Measurements from ENCODE around the gene MFSD6. TPM values are rescaled to one million over a fixed set of nuclear protein-coding genes. Genes with fewer than 3 reads are reported as not detected.

MFSD6 gene
- total RNA-seq, 2 experiments from 2014 or later = 30.1 to 35.4 TPM

GRCh38 chr2:190517468-190517867 is 109.3 kb downstream of the MFSD6 start:
- CTCF ChIA-PET = interaction anchor here (0.7 to 1.7 kb wide), 3 partner anchors 13 to 93 kb away, joined by 3 to 7 read pairs (median 5); no protein-coding TSS in a partner anchor
- Mint-ChIP-seq H3K27ac (no peak overlapping the region), H3K36me3 (ENCODE audit: low read depth) (peaks cover 49% of the 10 kb centered on the region), H3K9me3 (ENCODE audit: low read depth) (no peaks in the 10 kb centered on the region), H3K4me3 (no peak overlapping the region), H3K4me1 (peaks cover 58% of the 10 kb centered on the region), H3K27me3 (no peaks in the 10 kb centered on the region)
- POLR2A ChIA-PET = no interaction called here
- intact Hi-C loops (cut with DNase I, micrococcal nuclease) = loop anchor here in 1 of 2 experiments (10.0 kb wide), 1 partner anchor 287 kb away; no protein-coding TSS in a partner anchor
- DNase-seq (no peak), ATAC-seq (no peak)

GRCh38 chr2:190519975-190520767 is 112.0 kb downstream of the MFSD6 start:
- H3K27me3 Mint-ChIP-seq = no peaks in the 10 kb centered on the region
- ChIA-PET CTCF (interaction anchor here (1.1 kb wide), 1 partner anchor 11 kb away, joined by 4 read pairs; no protein-coding TSS in a partner anchor), POLR2A (no interaction called here)
- ATAC-seq = peak; percentile 68
- intact Hi-C loops (cut with DNase I, micrococcal nuclease) = loop anchor here in 1 of 2 experiments (10.0 kb wide), 1 partner anchor 285 kb away; no protein-coding TSS in a partner anchor
- H3K36me3 Mint-ChIP-seq (ENCODE audit: low read depth) = peaks cover 51% of the 10 kb centered on the region
- DNase-seq = no peak
- H3K27ac Mint-ChIP-seq = peak overlapping the region; percentile 5
- no peaks in the 10 kb centered on the region for H3K9me3 Mint-ChIP-seq (ENCODE audit: low read depth)
- H3K4me3 Mint-ChIP-seq = no peak overlapping the region
- peaks cover 53% of the 10 kb centered on the region for H3K4me1 Mint-ChIP-seq

- Mint-ChIP-seq H3K36me3 (ENCODE audit: low read depth) (peaks cover 39% of the 10 kb centered on the region), H3K27ac (no peak overlapping the region), H3K4me1 (peaks cover 64% of the 10 kb centered on the region), H3K9me3 (ENCODE audit: low read depth) (peaks cover 1% of the 10 kb centered on the region), H3K4me3 (no peak overlapping the region), H3K27me3 (no peaks in the 10 kb centered on the region)
- ATAC-seq = peak; percentile 50
- POLR2A ChIA-PET = no interaction called here
- CTCF ChIA-PET = no interaction called here
- DNase-seq = no peak
- intact Hi-C loops (cut with DNase I, micrococcal nuclease) = no loop called here
These were observed 116.8 kb downstream of the MFSD6 start for GRCh38 chr2:190524928-190525327.

- Mint-ChIP-seq H3K4me1 (peaks cover 64% of the 10 kb centered on the region), H3K36me3 (ENCODE audit: low read depth) (peaks cover 30% of the 10 kb centered on the region), H3K27ac (peak overlapping the region; percentile 17), H3K27me3 (no peaks in the 10 kb centered on the region), H3K9me3 (ENCODE audit: low read depth) (peaks cover 1% of the 10 kb centered on the region), H3K4me3 (no peak overlapping the region)
- DNase-seq (no peak), ATAC-seq (no peak)
- CTCF ChIA-PET = no interaction called here
- intact Hi-C loops (cut with DNase I, micrococcal nuclease) = no loop called here
- POLR2A ChIA-PET = no interaction called here
These were observed 118.1 kb downstream of the MFSD6 start for GRCh38 chr2:190526105-190526750.

GRCh38 chr2:190527214-190527613 is 119.1 kb downstream of the MFSD6 start:
- DNase-seq = no peak
- ATAC-seq = no peak
- Mint-ChIP-seq H3K4me1 (peaks cover 65% of the 10 kb centered on the region), H3K4me3 (no peak overlapping the region), H3K9me3 (ENCODE audit: low read depth) (peaks cover 1% of the 10 kb centered on the region), H3K36me3 (ENCODE audit: low read depth) (peaks cover 23% of the 10 kb centered on the region), H3K27ac (no peak overlapping the region), H3K27me3 (no peaks in the 10 kb centered on the region)
- intact Hi-C loops (cut with DNase I, micrococcal nuclease) = no loop called here
- ChIA-PET POLR2A (no interaction called here), CTCF (no interaction called here)

- Mint-ChIP-seq H3K27me3 (no peaks in the 10 kb centered on the region), H3K9me3 (ENCODE audit: low read depth) (peaks cover 1% of the 10 kb centered on the region), H3K36me3 (ENCODE audit: low read depth) (peaks cover 17% of the 10 kb centered on the region), H3K27ac (no peak overlapping the region), H3K4me1 (peaks cover 72% of the 10 kb centered on the region), H3K4me3 (no peak overlapping the region)
- POLR2A ChIA-PET = no interaction called here
- no peak for ATAC-seq
- intact Hi-C loops (cut with DNase I, micrococcal nuclease) = no loop called here
- CTCF ChIA-PET = no interaction called here
- DNase-seq = no peak
These were observed 119.8 kb downstream of the MFSD6 start for GRCh38 chr2:190527918-190528317.

GRCh38 chr2:190528521-190529001 is 120.4 kb downstream of the MFSD6 start:
- CTCF ChIA-PET = interaction anchor here (0.9 kb wide), 1 partner anchor 15 kb away, joined by 5 read pairs; no protein-coding TSS in a partner anchor
- Mint-ChIP-seq H3K9me3 (ENCODE audit: low read depth) (peaks cover 1% of the 10 kb centered on the region), H3K27ac (peak overlapping the region; percentile 44), H3K27me3 (no peaks in the 10 kb centered on the region), H3K4me1 (peaks cover 78% of the 10 kb centered on the region), H3K4me3 (no peak overlapping the region), H3K36me3 (ENCODE audit: low read depth) (peaks cover 16% of the 10 kb centered on the region)
- DNase-seq (no peak), ATAC-seq (no peak)
- POLR2A ChIA-PET = no interaction called here
- intact Hi-C loops (cut with DNase I, micrococcal nuclease) = no loop called here

- ChIA-PET CTCF (interaction anchor here (0.6 to 1.5 kb wide), 4 partner anchors 13 to 209 kb away, joined by 4 to 6 read pairs (median 5); no protein-coding TSS in a partner anchor), POLR2A (interaction anchor here (0.9 kb wide), 1 partner anchor 16 kb away, joined by 3 read pairs; no protein-coding TSS in a partner anchor)
- Mint-ChIP-seq H3K4me1 (peaks cover 76% of the 10 kb centered on the region), H3K27ac (peak overlapping the region; percentile 42), H3K36me3 (ENCODE audit: low read depth) (peaks cover 12% of the 10 kb centered on the region), H3K9me3 (ENCODE audit: low read depth) (peaks cover 1% of the 10 kb centered on the region), H3K4me3 (no peak overlapping the region), H3K27me3 (no peaks in the 10 kb centered on the region)
- ATAC-seq = peak; percentile 23
- intact Hi-C loops (cut with DNase I, micrococcal nuclease) = loop anchor here (5.0 to 10.0 kb wide), 5 partner anchors 212 to 1087 kb away; partner anchors contain the start of genes GLS (in 2 of the 2), ASNSD1 (in 1 of the 2), HIBCH (in 1 of the 2) and WDR75 (in 1 of the 2)
- no peak for DNase-seq
These were observed 121.5 kb downstream of the MFSD6 start for GRCh38 chr2:190529486-190530247.

- Mint-ChIP-seq H3K36me3 (ENCODE audit: low read depth) (peaks cover 11% of the 10 kb centered on the region), H3K4me1 (peaks cover 69% of the 10 kb centered on the region), H3K4me3 (no peak overlapping the region), H3K27ac (peak overlapping the region; percentile 42), H3K27me3 (no peaks in the 10 kb centered on the region), H3K9me3 (ENCODE audit: low read depth) (peaks cover 1% of the 10 kb centered on the region)
- peak; percentile 9 for ATAC-seq
- ChIA-PET CTCF (interaction anchor here (0.7 to 1.5 kb wide), 2 partner anchors 13 to 146 kb away, joined by 4 to 5 read pairs; no protein-coding TSS in a partner anchor), POLR2A (interaction anchor here (0.9 kb wide), 1 partner anchor 16 kb away, joined by 3 read pairs; no protein-coding TSS in a partner anchor)
- no peak for DNase-seq
- intact Hi-C loops (cut with DNase I, micrococcal nuclease) = loop anchor here (5.0 to 10.0 kb wide), 5 partner anchors 213 to 1088 kb away; partner anchors contain the start of genes GLS (in 2 of the 2), ASNSD1 (in 1 of the 2), HIBCH (in 1 of the 2) and WDR75 (in 1 of the 2)
These were observed 122.2 kb downstream of the MFSD6 start for GRCh38 chr2:190530248-190530900.

- ATAC-seq (no peak), DNase-seq (no peak)
- H3K27ac Mint-ChIP-seq = peak overlapping the region; percentile 98
- H3K9me3 Mint-ChIP-seq (ENCODE audit: low read depth) = peaks cover 15% of the 10 kb centered on the region
- ChIA-PET CTCF (interaction anchor here (0.7 to 0.9 kb wide), 3 partner anchors 41 to 147 kb away, joined by 3 read pairs; no protein-coding TSS in a partner anchor), POLR2A (no interaction called here)
- peaks cover 27% of the 10 kb centered on the region for H3K36me3 Mint-ChIP-seq (ENCODE audit: low read depth)
- H3K4me3 Mint-ChIP-seq = peak overlapping the region; percentile 95
- H3K4me1 Mint-ChIP-seq = peaks cover 66% of the 10 kb centered on the region
- intact Hi-C loops (cut with DNase I, micrococcal nuclease) = loop anchor here (2.0 to 10.0 kb wide), 6 partner anchors 146 to 1090 kb away; partner anchors contain the start of genes GLS (in 2 of the 2), ASNSD1 (in 1 of the 2), HIBCH (in 1 of the 2) and WDR75 (in 1 of the 2)
- no peaks in the 10 kb centered on the region for H3K27me3 Mint-ChIP-seq
These were observed 124.4 kb downstream of the MFSD6 start for GRCh38 chr2:190532581-190532980.
